GM12878 (cell line): ENCODE results near the gene CASR. TPM values are rescaled to one million over a fixed set of nuclear protein-coding genes. Genes with fewer than 3 reads are reported as not detected.

Experiments used
- ATAC-seq: fragments of 200-7000 bp; cut with Tn5 transposase; 3 replicates; pipeline ENCODE4 v1.9.1; 2020; ENCODE audit warnings: mild to moderate bottlenecking, moderate library complexity
- BruUV-seq: library from RNA; stranded (reverse); fragments of 400-500 nt; replicated peaks from 2 replicates; lab custom pipeline; 2021; lab: Mats Ljungman, UMichigan
- CTCF ChIA-PET: fragments of 300-600 bp; sonication (Branson Sonifier 250); formaldehyde crosslinking; extraction: SDS; loops from one replicate; lab custom pipeline; 2021; ENCODE audit warnings: inconsistent platforms; lab: Yijun Ruan, JAX
- POLR2A ChIA-PET: fragments of 350-600 bp; formaldehyde crosslinking; extraction: SDS; loops from one replicate; lab custom pipeline; 2021; ENCODE audit warnings: inconsistent platforms; lab: Charles Lee
- RAD21 ChIA-PET: fragments of 300-600 bp; sonication (Branson Sonifier 250); formaldehyde crosslinking; loops from one replicate; lab custom pipeline; 2023; ENCODE audit warnings: antibody characterized with exemption; ENCODE audit not compliant: unreplicated experiment; lab: Charles Lee
- SMC1A ChIA-PET: fragments of 300-600 bp; sonication (Branson Sonifier 250); formaldehyde crosslinking; loops from one replicate; lab custom pipeline; 2023; ENCODE audit not compliant: unreplicated experiment, uncharacterized antibody; lab: Charles Lee
- DNase-seq: peaks from one replicate; pipeline ENCODE4 v3.0.0-alpha.2; 2011; ENCODE audit warnings: low read depth, low spot score
- FAIRE-seq: peaks from 3 replicates; lab custom pipeline; 2011; peaks lifted over from hg19 to GRCh38; lab: Jason Lieb, UNC
- H2AFZ ChIP-seq: 2 replicates; pipeline ENCODE4 v1.6.0; 2011; ENCODE audit warnings: low read depth, low read length, control low read depth; ENCODE audit not compliant: control insufficient read depth
- H3K27ac ChIP-seq: 2 replicates; pipeline ENCODE4 v1.5.1; 2011; ENCODE audit warnings: control low read depth; ENCODE audit not compliant: control insufficient read depth, insufficient read depth
- H3K27me3 ChIP-seq, 2 experiments: replicated peaks in 1 of 2; 2 replicates each; pipeline versions ENCODE4 v1.6.0 to v1.6.1; 2011; ENCODE audit warnings: low read length in 1 of 2; ENCODE audit not compliant: control insufficient read depth in 2 of 2, insufficient read depth in 2 of 2
- H3K36me3 ChIP-seq, 2 experiments: 2 replicates each; pipeline ENCODE4 v1.5.1; 2011; ENCODE audit warnings: low read length in 1 of 2; ENCODE audit not compliant: control insufficient read depth in 2 of 2, insufficient read depth in 2 of 2
- H3K4me1 ChIP-seq: 2 replicates; pipeline ENCODE4 v1.6.1; 2011; ENCODE audit warnings: mild to moderate bottlenecking, low read length, moderate library complexity, mixed read lengths; ENCODE audit not compliant: control insufficient read depth, insufficient read depth
- H3K4me2 ChIP-seq: 2 replicates; pipeline ENCODE4 v1.6.0; 2011; ENCODE audit warnings: control low read depth; ENCODE audit not compliant: control insufficient read depth, insufficient read depth
- H3K4me3 ChIP-seq: fragments of 200-600 bp; sonication (generic); 2 replicates; pipeline ENCODE4 v1.5.1; 2016
- H3K79me2 ChIP-seq: 2 replicates; pipeline ENCODE4 v1.6.0; 2011; ENCODE audit warnings: low read length; ENCODE audit not compliant: control insufficient read depth, insufficient read depth
- H3K9ac ChIP-seq: 2 replicates; pipeline ENCODE4 v1.8.0; 2011; ENCODE audit warnings: low read length, control low read depth, mixed read lengths; ENCODE audit not compliant: control insufficient read depth, insufficient read depth
- H3K9me3 ChIP-seq: replicated peaks from 3 replicates; pipeline ENCODE4 v1.5.1; 2011; ENCODE audit warnings: mild to moderate bottlenecking, low read length; ENCODE audit not compliant: control insufficient read depth, insufficient read depth
- H4K20me1 ChIP-seq: 2 replicates; pipeline ENCODE4 v1.6.0; 2011; ENCODE audit not compliant: control insufficient read depth, insufficient read depth
- IRF4 ChIP-seq: IDR thresholded peaks from 2 replicates; pipeline ENCODE4 v1.6.1; 2011; ENCODE audit warnings: low read depth, low read length
- KDM1A ChIP-seq: fragments of 200-600 bp; sonication (generic); IDR thresholded peaks from 2 replicates; pipeline ENCODE4 v1.6.1; 2016; ENCODE audit warnings: borderline replicate concordance
- MTA3 ChIP-seq: IDR thresholded peaks from 2 replicates; pipeline ENCODE4 v1.6.1; 2012; ENCODE audit warnings: low read length, inconsistent platforms, borderline replicate concordance
- MYC ChIP-seq: IDR thresholded peaks from 2 replicates; pipeline ENCODE4 v1.6.1; 2011; ENCODE audit warnings: mild to moderate bottlenecking, low read length, moderate library complexity, inconsistent platforms; ENCODE audit not compliant: insufficient read depth, insufficient replicate concordance, insufficient read length, severe bottlenecking
- RCOR1 ChIP-seq: conservative IDR thresholded peaks from 2 replicates; pipeline ENCODE4 v1.6.1; 2012; ENCODE audit warnings: low read depth, low read length, improper control_type of control experiment
- SREBF1 ChIP-seq: IDR thresholded peaks from 2 replicates; pipeline ENCODE4 v1.6.1; 2012; ENCODE audit warnings: mild to moderate bottlenecking, low read length
- TCF12 ChIP-seq: IDR thresholded peaks from 2 replicates; pipeline ENCODE4 v1.6.1; 2011; ENCODE audit warnings: low read depth, mild to moderate bottlenecking, low read length
- ZNF384 ChIP-seq: IDR thresholded peaks from 2 replicates; pipeline ENCODE4 v1.6.1; 2012; ENCODE audit warnings: low read depth, mild to moderate bottlenecking, low read length, improper control_type of control experiment, borderline replicate concordance
- WGBS: methylation state at CpG from one replicate; pipeline ENCODE4 v1.1.6; 2016; ENCODE audit warnings: low lambda C conversion rate; ENCODE audit not compliant: insufficient replicate concordance, insufficient coverage; ENCODE audit errors: missing lambda C conversion rate; 5-methylcytosine and 5-hydroxymethylcytosine counted together
- in situ Hi-C: fragments of 300-500 bp; cut with MboI; formaldehyde crosslinking; loops from 9 replicates; pipeline ENCODE4 v1.14.3; 2018; ENCODE audit warnings: mixed read lengths
- intact Hi-C: fragments of 100-400 bp; cut with micrococcal nuclease; formaldehyde crosslinking; loops from one replicate; pipeline ENCODE4 v1.14.2; 2022; ENCODE audit not compliant: unreplicated experiment
- polyA plus RNA-seq, 11 experiments: library from polyadenylated mRNA; depleted of rRNA in 4 of 11; unstranded in 6 of 11; stranded (reverse) in 5 of 11; fragments of >200 nt; fragmentation: Nextera tagmentation in 4 of 11; fragmentation: Illumina TruSeq in 1 of 11; extraction: Ambion mirVana in 4 of 11; extraction: Trizol in 1 of 11; gene quantifications; 1 replicate in 1 of 11; 2 replicates in 10 of 11; pipeline versions ENCODE4 v1.2.1 to v1.2.3, GENCODE V29; 2011 to 2016; ENCODE audit warnings: inconsistent platforms in 2 of 11, missing spikeins in 2 of 11, low read depth in 1 of 11
- total RNA-seq, 4 experiments: library from RNA; depleted of rRNA in 3 of 4; stranded (reverse); fragments of >200 nt in 3 of 4; fragmentation: Illumina TruSeq in 1 of 4; extraction: Trizol in 1 of 4; gene quantifications; 2 replicates each; pipeline versions ENCODE4 v1.2.1 to v1.2.3, GENCODE V29; 2013 to 2021
- TF ChIP-seq, protein P1 (sequence below): IDR thresholded peaks from 2 replicates; pipeline ENCODE4 v1.6.1; 2012; ENCODE audit warnings: low read depth, low read length, improper control_type of control experiment
- TF ChIP-seq, protein P2 (sequence below): IDR thresholded peaks from 2 replicates; pipeline ENCODE4 v1.6.1; 2012; ENCODE audit warnings: improper control_type of control experiment, low read depth, low read length; ENCODE audit not compliant: insufficient replicate concordance
- TF ChIP-seq, protein P3 (sequence below): IDR thresholded peaks from 2 replicates; pipeline ENCODE4 v1.6.1; 2011; ENCODE audit warnings: borderline replicate concordance, low read depth, mild to moderate bottlenecking, moderate library complexity, mixed read lengths, low read length; ENCODE audit not compliant: insufficient read depth; ENCODE audit errors: extremely low read length

The CASR gene
- total and polyA plus RNA-seq, 10 of the 15 experiments (the other 5 are each of a cell fraction or from before 2014, with no cell fraction given), result 0.04 to 0.37 (median 0.11) TPM

DNA sequence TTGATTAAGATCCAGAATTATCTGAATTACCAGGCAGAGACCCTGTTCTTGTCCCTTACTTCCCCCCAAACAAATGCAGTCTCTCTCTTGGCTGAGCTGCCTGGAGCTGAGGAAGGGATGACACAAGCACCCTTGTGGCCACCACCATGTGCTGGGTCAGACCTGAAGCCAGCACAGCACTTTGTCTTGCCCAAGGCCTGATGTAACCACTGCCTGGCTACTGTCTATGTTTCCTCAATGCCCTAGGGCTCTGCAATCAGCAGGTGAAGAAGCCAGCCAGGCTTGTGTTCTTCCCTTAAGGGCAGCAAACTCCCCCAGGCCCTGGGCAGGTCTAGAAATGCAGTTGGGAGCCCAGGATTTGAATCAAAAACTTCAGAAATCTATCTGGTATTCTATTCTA, 15.8 kb upstream of the CASR start:
- Histone ChIP-seq H3K9ac (no peak overlapping the region), H3K27ac (no peak overlapping the region), H2AFZ (no peak overlapping the region; the same call in 1 of the 2 replicates), H3K9me3 (no peaks in the 10 kb centered on the region; the same call in 1 of the 3 replicates), H3K4me3 (no peak overlapping the region), H3K36me3 (no peaks in the 10 kb centered on the region), H3K4me1 (no peaks in the 10 kb centered on the region), H3K79me2 (no peaks in the 10 kb centered on the region), H3K27me3 (no peaks in the 10 kb centered on the region), H4K20me1 (no peaks in the 10 kb centered on the region), H3K4me2 (no peak overlapping the region)
- ChIA-PET CTCF (interaction anchor here (0.6 kb wide), 1 partner anchor 32 kb away, joined by 3 read pairs; no protein-coding TSS in a partner anchor), RAD21 (no interaction called here), POLR2A (no interaction called here), SMC1A (no interaction called here)
- no TSS peak for BruUV-seq
- in situ Hi-C loops (no loop called here), intact Hi-C loops (no loop called here)
- FAIRE-seq (no peak), DNase-seq (no peak), ATAC-seq (peak; percentile 34)
- TF ChIP-seq, protein P1, sequence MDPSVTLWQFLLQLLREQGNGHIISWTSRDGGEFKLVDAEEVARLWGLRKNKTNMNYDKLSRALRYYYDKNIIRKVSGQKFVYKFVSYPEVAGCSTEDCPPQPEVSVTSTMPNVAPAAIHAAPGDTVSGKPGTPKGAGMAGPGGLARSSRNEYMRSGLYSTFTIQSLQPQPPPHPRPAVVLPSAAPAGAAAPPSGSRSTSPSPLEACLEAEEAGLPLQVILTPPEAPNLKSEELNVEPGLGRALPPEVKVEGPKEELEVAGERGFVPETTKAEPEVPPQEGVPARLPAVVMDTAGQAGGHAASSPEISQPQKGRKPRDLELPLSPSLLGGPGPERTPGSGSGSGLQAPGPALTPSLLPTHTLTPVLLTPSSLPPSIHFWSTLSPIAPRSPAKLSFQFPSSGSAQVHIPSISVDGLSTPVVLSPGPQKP, result no peak
- TF ChIP-seq ZNF384 (no peak), KDM1A (no peak), SREBF1 (no peak), TCF12 (no peak), MTA3 (no peak), MYC (no peak)

DNA sequence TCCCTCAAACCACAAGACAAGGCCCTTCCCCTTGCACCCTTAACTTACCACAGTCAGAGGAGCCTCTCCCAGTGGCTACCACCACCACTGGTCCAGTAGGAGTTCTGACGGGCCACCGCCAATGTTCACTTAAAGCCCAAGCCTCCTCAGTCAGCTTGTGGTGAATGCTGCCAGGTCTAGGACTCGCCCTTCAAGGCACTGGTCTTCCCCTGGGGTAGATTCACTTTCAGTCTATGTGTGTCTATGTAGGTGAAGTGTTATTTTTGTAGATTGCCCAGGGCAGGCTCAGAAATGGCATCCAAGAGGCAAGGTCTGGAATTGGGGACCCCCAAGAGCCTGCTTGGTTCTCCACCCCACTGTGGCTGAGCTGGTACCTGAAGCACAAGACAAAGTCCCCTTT, 15.4 kb upstream of the CASR start:
- no peak overlapping the region for H3K4me2 ChIP-seq
- ATAC-seq (peak; percentile 84), DNase-seq (no peak), FAIRE-seq (no peak)
- in situ Hi-C loops, result no loop called here
- no peaks in the 10 kb centered on the region for H3K79me2 ChIP-seq
- no peaks in the 10 kb centered on the region for H4K20me1 ChIP-seq
- no peaks in the 10 kb centered on the region for H3K4me1 ChIP-seq
- no peaks in the 10 kb centered on the region; the same call in 1 of the 3 replicates for H3K9me3 ChIP-seq
- H3K36me3 ChIP-seq, result no peaks in the 10 kb centered on the region
- no peak overlapping the region for H3K4me3 ChIP-seq
- H3K27me3 ChIP-seq, result no peaks in the 10 kb centered on the region
- no peak overlapping the region for H3K27ac ChIP-seq
- ChIA-PET POLR2A (no interaction called here), RAD21 (no interaction called here), SMC1A (no interaction called here), CTCF (interaction anchor here (0.6 kb wide), 1 partner anchor 31 kb away, joined by 3 read pairs; no protein-coding TSS in a partner anchor)
- intact Hi-C loops, result no loop called here
- H3K9ac ChIP-seq, result no peak overlapping the region
- BruUV-seq, result no TSS peak
- no peak overlapping the region; the same call in 1 of the 2 replicates for H2AFZ ChIP-seq
- 31% methylated on average over 3 of the region's 3 CpGs for WGBS
- TF ChIP-seq, protein P2, sequence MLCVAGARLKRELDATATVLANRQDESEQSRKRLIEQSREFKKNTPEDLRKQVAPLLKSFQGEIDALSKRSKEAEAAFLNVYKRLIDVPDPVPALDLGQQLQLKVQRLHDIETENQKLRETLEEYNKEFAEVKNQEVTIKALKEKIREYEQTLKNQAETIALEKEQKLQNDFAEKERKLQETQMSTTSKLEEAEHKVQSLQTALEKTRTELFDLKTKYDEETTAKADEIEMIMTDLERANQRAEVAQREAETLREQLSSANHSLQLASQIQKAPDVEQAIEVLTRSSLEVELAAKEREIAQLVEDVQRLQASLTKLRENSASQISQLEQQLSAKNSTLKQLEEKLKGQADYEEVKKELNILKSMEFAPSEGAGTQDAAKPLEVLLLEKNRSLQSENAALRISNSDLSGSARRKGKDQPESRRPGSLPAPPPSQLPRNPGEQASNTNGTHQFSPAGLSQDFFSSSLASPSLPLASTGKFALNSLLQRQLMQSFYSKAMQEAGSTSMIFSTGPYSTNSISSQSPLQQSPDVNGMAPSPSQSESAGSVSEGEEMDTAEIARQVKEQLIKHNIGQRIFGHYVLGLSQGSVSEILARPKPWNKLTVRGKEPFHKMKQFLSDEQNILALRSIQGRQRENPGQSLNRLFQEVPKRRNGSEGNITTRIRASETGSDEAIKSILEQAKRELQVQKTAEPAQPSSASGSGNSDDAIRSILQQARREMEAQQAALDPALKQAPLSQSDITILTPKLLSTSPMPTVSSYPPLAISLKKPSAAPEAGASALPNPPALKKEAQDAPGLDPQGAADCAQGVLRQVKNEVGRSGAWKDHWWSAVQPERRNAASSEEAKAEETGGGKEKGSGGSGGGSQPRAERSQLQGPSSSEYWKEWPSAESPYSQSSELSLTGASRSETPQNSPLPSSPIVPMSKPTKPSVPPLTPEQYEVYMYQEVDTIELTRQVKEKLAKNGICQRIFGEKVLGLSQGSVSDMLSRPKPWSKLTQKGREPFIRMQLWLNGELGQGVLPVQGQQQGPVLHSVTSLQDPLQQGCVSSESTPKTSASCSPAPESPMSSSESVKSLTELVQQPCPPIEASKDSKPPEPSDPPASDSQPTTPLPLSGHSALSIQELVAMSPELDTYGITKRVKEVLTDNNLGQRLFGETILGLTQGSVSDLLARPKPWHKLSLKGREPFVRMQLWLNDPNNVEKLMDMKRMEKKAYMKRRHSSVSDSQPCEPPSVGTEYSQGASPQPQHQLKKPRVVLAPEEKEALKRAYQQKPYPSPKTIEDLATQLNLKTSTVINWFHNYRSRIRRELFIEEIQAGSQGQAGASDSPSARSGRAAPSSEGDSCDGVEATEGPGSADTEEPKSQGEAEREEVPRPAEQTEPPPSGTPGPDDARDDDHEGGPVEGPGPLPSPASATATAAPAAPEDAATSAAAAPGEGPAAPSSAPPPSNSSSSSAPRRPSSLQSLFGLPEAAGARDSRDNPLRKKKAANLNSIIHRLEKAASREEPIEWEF, result no peak
- no peak for TF ChIP-seq IRF4
- no peak for TF ChIP-seq RCOR1
- TF ChIP-seq, protein P3, sequence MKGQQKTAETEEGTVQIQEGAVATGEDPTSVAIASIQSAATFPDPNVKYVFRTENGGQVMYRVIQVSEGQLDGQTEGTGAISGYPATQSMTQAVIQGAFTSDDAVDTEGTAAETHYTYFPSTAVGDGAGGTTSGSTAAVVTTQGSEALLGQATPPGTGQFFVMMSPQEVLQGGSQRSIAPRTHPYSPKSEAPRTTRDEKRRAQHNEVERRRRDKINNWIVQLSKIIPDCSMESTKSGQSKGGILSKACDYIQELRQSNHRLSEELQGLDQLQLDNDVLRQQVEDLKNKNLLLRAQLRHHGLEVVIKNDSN, result no peak
